ENCODE data around the gene CYP2C9. TPM values are rescaled to one million over a fixed set of nuclear protein-coding genes. Genes with fewer than 3 reads are reported as not detected.

Gene CYP2C9
- total RNA-seq, 1 experiment from 2014 or later = 0.41 TPM

GRCh38 chr10:94992811-94993210 is 54.4 kb downstream of the CYP2C9 start:
- in situ Hi-C loops (cut with HindIII; ENCODE audit: low pct_unique_long_range_greater_than_20kb, low sequenced_read_pairs) (no loop called here), intact Hi-C loops (cut with micrococcal nuclease; ENCODE audit: unreplicated experiment) (no loop called here)
- ChIA-PET POLR2A (no interaction called here), CTCF (no interaction called here)
- no peaks in the 10 kb centered on the region for H3K27me3 ChIP-seq (ENCODE audit: control insufficient read depth, insufficient read depth, low read length)
- no peaks in the 10 kb centered on the region for H3K4me1 ChIP-seq (ENCODE audit: control insufficient read depth, insufficient read depth, low read length)
- DNase-seq (ENCODE audit: low read depth, low spot score) (no peak), ATAC-seq (no peak)
- H3K9me3 ChIP-seq (ENCODE audit: control insufficient read depth, insufficient read depth, low read depth, low read length) = peaks cover 12% of the 10 kb centered on the region
- TF ChIP-seq SIN3A (IDR thresholded peaks at IDR 0.05; ENCODE audit: borderline replicate concordance, insufficient read depth, low read depth, low read length) (no peak), CTCF (IDR thresholded peaks at IDR 0.05) (no peak), REST (IDR thresholded peaks at IDR 0.05; ENCODE audit: insufficient read depth in 1 of 2, low read depth in 2 of 2, low read length in 1 of 2) (no peak), POLR2AphosphoS5 (IDR thresholded peaks at IDR 0.05; ENCODE audit: low read depth, low read length) (no peak), TCF7L2 (IDR thresholded peaks at IDR 0.05; ENCODE audit: low read depth, low read length) (no peak)
- H3K36me3 ChIP-seq (ENCODE audit: control insufficient read depth, insufficient read depth, low read length) = no peaks in the 10 kb centered on the region
- no TSS peak for BruUV-seq (replicated peaks)
- H3K27ac ChIP-seq (ENCODE audit: low read length) = no peak overlapping the region
- H3K4me3 ChIP-seq (ENCODE audit: low read depth in 2 of 2, low read length in 2 of 2) = no peak overlapping the region

- BruUV-seq (replicated peaks) = no TSS peak
- H3K36me3 ChIP-seq (ENCODE audit: control insufficient read depth, insufficient read depth, low read length) = no peaks in the 10 kb centered on the region
- in situ Hi-C loops (cut with HindIII; ENCODE audit: low pct_unique_long_range_greater_than_20kb, low sequenced_read_pairs) = no loop called here
- H3K27ac ChIP-seq (ENCODE audit: low read length) = no peak overlapping the region
- no peaks in the 10 kb centered on the region for H3K4me1 ChIP-seq (ENCODE audit: control insufficient read depth, insufficient read depth, low read length)
- no peak overlapping the region for H3K4me3 ChIP-seq (ENCODE audit: low read depth in 2 of 2, low read length in 2 of 2)
- POLR2A ChIA-PET = no interaction called here
- no peaks in the 10 kb centered on the region for H3K27me3 ChIP-seq (ENCODE audit: control insufficient read depth, insufficient read depth, low read length)
- no peaks in the 10 kb centered on the region for H3K9me3 ChIP-seq (ENCODE audit: control insufficient read depth, insufficient read depth, low read depth, low read length)
- TF ChIP-seq CTCF (IDR thresholded peaks at IDR 0.05) (no peak), TCF7L2 (IDR thresholded peaks at IDR 0.05; ENCODE audit: low read depth, low read length) (no peak), REST (IDR thresholded peaks at IDR 0.05; ENCODE audit: insufficient read depth in 1 of 2, low read depth in 2 of 2, low read length in 1 of 2) (no peak), POLR2AphosphoS5 (IDR thresholded peaks at IDR 0.05; ENCODE audit: low read depth, low read length) (no peak)
- DNase-seq (ENCODE audit: low read depth, low spot score) (no peak), ATAC-seq (no peak)
- CTCF ChIA-PET = no interaction called here
- intact Hi-C loops (cut with micrococcal nuclease; ENCODE audit: unreplicated experiment) = no loop called here
These were observed 59.3 kb downstream of the CYP2C9 start for GRCh38 chr10:94997741-94998174.

Measured in Panc1 (cell line).